Nephron progenitor cell (in vitro differentiated cells): ENCODE results near the gene PRPF6.

Source experiments
- DNase-seq: peaks from one replicate; pipeline ENCODE4 v3.0.0; 2021
- H3K27ac Mint-ChIP-seq: 2 replicates; pipeline ENCODE4 v1.8.0; 2021; ENCODE audit warnings: mild to moderate bottlenecking, moderate library complexity, mixed read lengths
- H3K27me3 Mint-ChIP-seq: 2 replicates; pipeline ENCODE4 v1.8.0; 2021; ENCODE audit warnings: mild to moderate bottlenecking, low read depth, mixed read lengths; ENCODE audit not compliant: poor library complexity
- H3K36me3 Mint-ChIP-seq: 2 replicates; pipeline ENCODE4 v1.8.0; 2021; ENCODE audit warnings: low read depth, mixed read lengths
- H3K4me1 Mint-ChIP-seq: 2 replicates; pipeline ENCODE4 v1.8.0; 2021; ENCODE audit warnings: mixed read lengths
- H3K4me3 Mint-ChIP-seq: 2 replicates; pipeline ENCODE4 v1.8.0; 2021; ENCODE audit warnings: mild to moderate bottlenecking, moderate library complexity, mixed read lengths
- H3K9me3 Mint-ChIP-seq: 2 replicates; pipeline ENCODE4 v1.8.0; 2021; ENCODE audit warnings: mild to moderate bottlenecking, moderate library complexity, mixed read lengths
- TF ChIP-seq, protein P1 (sequence below): fragments of 200-600 bp; sonication (generic); IDR thresholded peaks from 2 replicates; pipeline ENCODE4 v1.5.0; 2021; ENCODE audit warnings: antibody characterized with exemption

Gene PRPF6

GRCh38 chr20:64076061-64076997 is 95.4 kb downstream of the PRPF6 start:
- Mint-ChIP-seq H3K4me3 (no peak overlapping the region), H3K36me3 (no peaks in the 10 kb centered on the region), H3K4me1 (peaks cover 21% of the 10 kb centered on the region), H3K27me3 (peaks cover 7% of the 10 kb centered on the region), H3K9me3 (no peaks in the 10 kb centered on the region), H3K27ac (no peak overlapping the region)
- TF ChIP-seq, protein P1, sequence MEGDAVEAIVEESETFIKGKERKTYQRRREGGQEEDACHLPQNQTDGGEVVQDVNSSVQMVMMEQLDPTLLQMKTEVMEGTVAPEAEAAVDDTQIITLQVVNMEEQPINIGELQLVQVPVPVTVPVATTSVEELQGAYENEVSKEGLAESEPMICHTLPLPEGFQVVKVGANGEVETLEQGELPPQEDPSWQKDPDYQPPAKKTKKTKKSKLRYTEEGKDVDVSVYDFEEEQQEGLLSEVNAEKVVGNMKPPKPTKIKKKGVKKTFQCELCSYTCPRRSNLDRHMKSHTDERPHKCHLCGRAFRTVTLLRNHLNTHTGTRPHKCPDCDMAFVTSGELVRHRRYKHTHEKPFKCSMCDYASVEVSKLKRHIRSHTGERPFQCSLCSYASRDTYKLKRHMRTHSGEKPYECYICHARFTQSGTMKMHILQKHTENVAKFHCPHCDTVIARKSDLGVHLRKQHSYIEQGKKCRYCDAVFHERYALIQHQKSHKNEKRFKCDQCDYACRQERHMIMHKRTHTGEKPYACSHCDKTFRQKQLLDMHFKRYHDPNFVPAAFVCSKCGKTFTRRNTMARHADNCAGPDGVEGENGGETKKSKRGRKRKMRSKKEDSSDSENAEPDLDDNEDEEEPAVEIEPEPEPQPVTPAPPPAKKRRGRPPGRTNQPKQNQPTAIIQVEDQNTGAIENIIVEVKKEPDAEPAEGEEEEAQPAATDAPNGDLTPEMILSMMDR: no peak
- no peak for DNase-seq

DNA sequence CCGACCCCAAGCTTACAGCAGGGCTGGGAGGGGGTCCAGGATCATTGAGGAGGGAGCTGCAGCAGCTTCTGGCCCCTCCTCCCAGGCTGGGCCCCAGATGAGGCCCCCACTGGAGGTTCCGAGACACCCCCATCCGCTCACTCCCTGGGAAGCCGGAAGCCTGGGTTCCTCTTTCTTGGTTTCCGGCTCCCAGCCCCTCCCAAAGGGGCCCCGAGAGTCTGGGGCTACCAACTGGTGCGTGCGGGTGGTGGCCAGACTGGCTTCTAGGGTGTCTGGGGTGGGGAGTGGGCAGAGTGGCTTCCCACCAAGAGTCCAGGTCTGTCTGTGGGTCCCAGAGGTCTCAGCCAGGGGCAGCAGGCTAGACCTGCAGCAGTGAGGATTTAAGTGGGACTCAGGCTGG is 96.2 kb downstream of the PRPF6 start:
- DNase-seq: no peak
- TF ChIP-seq, protein P1: no peak
- no peak overlapping the region for H3K27ac Mint-ChIP-seq
- peaks cover 15% of the 10 kb centered on the region for H3K27me3 Mint-ChIP-seq
- H3K4me3 Mint-ChIP-seq: no peak overlapping the region
- H3K36me3 Mint-ChIP-seq: no peaks in the 10 kb centered on the region
- H3K9me3 Mint-ChIP-seq: no peaks in the 10 kb centered on the region
- H3K4me1 Mint-ChIP-seq: peaks cover 27% of the 10 kb centered on the region

GRCh38 chr20:64077541-64077875 is 96.6 kb downstream of the PRPF6 start:
- H3K9me3 Mint-ChIP-seq: no peaks in the 10 kb centered on the region
- H3K4me1 Mint-ChIP-seq: peaks cover 31% of the 10 kb centered on the region
- H3K27ac Mint-ChIP-seq: no peak overlapping the region
- H3K4me3 Mint-ChIP-seq: no peak overlapping the region
- TF ChIP-seq, protein P1: no peak
- peaks cover 19% of the 10 kb centered on the region for H3K27me3 Mint-ChIP-seq
- no peaks in the 10 kb centered on the region for H3K36me3 Mint-ChIP-seq
- DNase-seq: no peak

- Mint-ChIP-seq H3K4me3 (no peak overlapping the region), H3K27ac (no peak overlapping the region), H3K27me3 (peaks cover 24% of the 10 kb centered on the region), H3K36me3 (no peaks in the 10 kb centered on the region), H3K4me1 (peaks cover 34% of the 10 kb centered on the region), H3K9me3 (no peaks in the 10 kb centered on the region)
- TF ChIP-seq, protein P1: no peak
- no peak for DNase-seq
Measured at GRCh38 chr20:64077876-64078551, 97.1 kb downstream of the PRPF6 start.

- no peaks in the 10 kb centered on the region for H3K36me3 Mint-ChIP-seq
- H3K4me1 Mint-ChIP-seq: peaks cover 34% of the 10 kb centered on the region
- H3K27me3 Mint-ChIP-seq: peaks cover 29% of the 10 kb centered on the region
- peak overlapping the region; percentile 71 for H3K4me3 Mint-ChIP-seq
- no peak for DNase-seq
- TF ChIP-seq, protein P1: no peak
- H3K9me3 Mint-ChIP-seq: no peaks in the 10 kb centered on the region
- H3K27ac Mint-ChIP-seq: no peak overlapping the region
Measured at GRCh38 chr20:64078934-64079272, 98.0 kb downstream of the PRPF6 start.
